ENCODE measurements around the gene OLIG3.

DNA sequence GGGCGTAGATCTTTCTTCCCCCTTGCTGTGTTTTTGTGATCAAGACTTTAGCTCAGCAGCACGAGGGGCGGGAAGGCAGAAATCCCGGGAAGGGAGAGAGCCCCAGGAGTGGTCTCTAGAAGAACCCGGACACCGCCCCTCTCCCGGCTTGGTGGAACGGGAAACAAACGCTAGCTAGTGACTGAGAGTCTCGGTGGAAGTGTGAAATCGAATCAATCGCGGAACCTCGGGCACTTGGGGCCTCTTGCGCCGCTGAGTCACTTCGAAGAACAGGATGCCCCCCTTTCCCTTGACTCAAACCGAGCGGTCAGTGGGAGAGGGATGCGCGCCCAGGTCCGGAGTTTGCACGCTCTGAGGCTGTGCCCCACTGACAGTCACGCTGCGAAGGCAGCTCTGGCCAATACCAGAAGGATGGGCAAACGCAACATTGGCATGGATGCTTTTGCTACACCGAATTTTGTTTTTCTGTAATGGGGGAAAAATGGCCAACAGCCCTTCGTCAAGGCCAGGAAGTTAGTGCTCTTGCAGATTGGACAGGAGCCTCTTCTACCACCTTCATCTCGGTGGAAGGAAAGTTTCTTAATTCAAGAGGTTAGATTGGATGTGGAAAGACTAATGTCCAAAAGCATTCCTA lies 1.6 kb upstream of the OLIG3 start:
- TF ChIP-seq POLR2A (IDR thresholded peaks at IDR 0.05), result no peak
- TF ChIP-seq, protein P1, sequence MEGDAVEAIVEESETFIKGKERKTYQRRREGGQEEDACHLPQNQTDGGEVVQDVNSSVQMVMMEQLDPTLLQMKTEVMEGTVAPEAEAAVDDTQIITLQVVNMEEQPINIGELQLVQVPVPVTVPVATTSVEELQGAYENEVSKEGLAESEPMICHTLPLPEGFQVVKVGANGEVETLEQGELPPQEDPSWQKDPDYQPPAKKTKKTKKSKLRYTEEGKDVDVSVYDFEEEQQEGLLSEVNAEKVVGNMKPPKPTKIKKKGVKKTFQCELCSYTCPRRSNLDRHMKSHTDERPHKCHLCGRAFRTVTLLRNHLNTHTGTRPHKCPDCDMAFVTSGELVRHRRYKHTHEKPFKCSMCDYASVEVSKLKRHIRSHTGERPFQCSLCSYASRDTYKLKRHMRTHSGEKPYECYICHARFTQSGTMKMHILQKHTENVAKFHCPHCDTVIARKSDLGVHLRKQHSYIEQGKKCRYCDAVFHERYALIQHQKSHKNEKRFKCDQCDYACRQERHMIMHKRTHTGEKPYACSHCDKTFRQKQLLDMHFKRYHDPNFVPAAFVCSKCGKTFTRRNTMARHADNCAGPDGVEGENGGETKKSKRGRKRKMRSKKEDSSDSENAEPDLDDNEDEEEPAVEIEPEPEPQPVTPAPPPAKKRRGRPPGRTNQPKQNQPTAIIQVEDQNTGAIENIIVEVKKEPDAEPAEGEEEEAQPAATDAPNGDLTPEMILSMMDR (IDR thresholded peaks at IDR 0.05), result no peak
